WTC11 (cell line): ENCODE data around the gene NRG3. TPM values are rescaled to one million over a fixed set of nuclear protein-coding genes. Genes with fewer than 3 reads are reported as not detected.

Experiments
- ATAC-seq: fragments of 200-7000 bp; cut with Tn5 transposase; 2 replicates; pipeline ENCODE4 v1.10.0; 2021; ENCODE audit warnings: mild to moderate bottlenecking, moderate library complexity
- CTCF ChIA-PET: fragments of 300-600 bp; sonication (Branson Sonifier 250); formaldehyde crosslinking; loops from one replicate; lab custom pipeline; 2021; ENCODE audit warnings: antibody characterized with exemption; lab: Charles Lee
- POLR2A ChIA-PET: fragments of 350-600 bp; sonication (Branson Sonifier 250); formaldehyde crosslinking; loops from one replicate; lab custom pipeline; 2021; ENCODE audit warnings: antibody characterized with exemption; lab: Charles Lee
- DNase-seq: peaks from one replicate; pipeline ENCODE4 v3.0.0; 2021; ENCODE audit warnings: low spot score
- H3K27ac Mint-ChIP-seq: 2 replicates; pipeline ENCODE4 v1.8.0; 2021; ENCODE audit warnings: mixed read lengths
- H3K27me3 Mint-ChIP-seq: 2 replicates; pipeline ENCODE4 v1.8.0; 2021; ENCODE audit warnings: low read depth, mild to moderate bottlenecking, moderate library complexity, mixed read lengths
- H3K36me3 Mint-ChIP-seq: 2 replicates; pipeline ENCODE4 v1.8.0; 2021; ENCODE audit warnings: mixed read lengths
- H3K4me1 Mint-ChIP-seq: 2 replicates; pipeline ENCODE4 v1.8.0; 2022; ENCODE audit warnings: mixed read lengths
- H3K4me3 Mint-ChIP-seq: 2 replicates; pipeline ENCODE4 v1.8.0; 2021; ENCODE audit warnings: mild to moderate bottlenecking, moderate library complexity, mixed read lengths
- H3K9me3 Mint-ChIP-seq: 2 replicates; pipeline ENCODE4 v1.8.0; 2021; ENCODE audit warnings: mixed read lengths
- ERG ChIP-seq: fragments of 250-450 bp; sonication (Bioruptor Pico); IDR thresholded peaks from 2 replicates; pipeline ENCODE4 v1.8.0; 2021; ENCODE audit warnings: mild to moderate bottlenecking
- FOXK1 ChIP-seq: sonication (generic); formaldehyde crosslinking; IDR thresholded peaks from 2 replicates; pipeline ENCODE4 v1.8.0; 2022; ENCODE audit warnings: mild to moderate bottlenecking, moderate library complexity, missing genetic modification reagents
- GTF2I ChIP-seq: fragments of 250-450 bp; sonication (Bioruptor Pico); conservative IDR thresholded peaks from 2 replicates; pipeline ENCODE4 v1.4.0; 2021; ENCODE audit warnings: mild to moderate bottlenecking
- HMGXB4 ChIP-seq: sonication (generic); formaldehyde crosslinking; IDR thresholded peaks from 2 replicates; pipeline ENCODE4 v1.8.1; 2023; ENCODE audit warnings: mild to moderate bottlenecking, moderate library complexity, missing genetic modification reagents
- MXD4 ChIP-seq: fragments of 250-450 bp; sonication (Bioruptor Pico); IDR thresholded peaks from 2 replicates; pipeline ENCODE4 v1.8.0; 2021; ENCODE audit warnings: mild to moderate bottlenecking, moderate library complexity, borderline replicate concordance
- NFYB ChIP-seq: sonication (generic); formaldehyde crosslinking; conservative IDR thresholded peaks from 2 replicates; pipeline ENCODE4 v1.8.0; 2022; ENCODE audit warnings: low read depth, missing genetic modification reagents
- NR2C2 ChIP-seq: sonication (generic); formaldehyde crosslinking; IDR thresholded peaks from 2 replicates; pipeline ENCODE4 v1.8.0; 2022; ENCODE audit warnings: mild to moderate bottlenecking, missing genetic modification reagents
- RELA ChIP-seq: sonication (generic); formaldehyde crosslinking; IDR thresholded peaks from 2 replicates; pipeline ENCODE4 v1.8.1; 2022; ENCODE audit warnings: missing genetic modification reagents, mild to moderate bottlenecking, borderline replicate concordance
- SMAD3 ChIP-seq: sonication (generic); formaldehyde crosslinking; IDR thresholded peaks from 2 replicates; pipeline ENCODE4 v1.8.0; 2022; ENCODE audit warnings: missing genetic modification reagents, mild to moderate bottlenecking, borderline replicate concordance
- STAT6 ChIP-seq: sonication (generic); formaldehyde crosslinking; conservative IDR thresholded peaks from 2 replicates; pipeline ENCODE4 v1.8.1; 2023; ENCODE audit warnings: mild to moderate bottlenecking, low read depth, missing genetic modification reagents, moderate library complexity
- TCF7 ChIP-seq: sonication (generic); formaldehyde crosslinking; IDR thresholded peaks from 2 replicates; pipeline ENCODE4 v1.8.0; 2022; ENCODE audit warnings: mild to moderate bottlenecking, low read depth, missing genetic modification reagents, moderate library complexity
- TEAD4 ChIP-seq: sonication (generic); formaldehyde crosslinking; IDR thresholded peaks from 2 replicates; pipeline ENCODE4 v1.8.0; 2022; ENCODE audit warnings: mild to moderate bottlenecking, missing genetic modification reagents
- ZNF281 ChIP-seq: sonication (generic); formaldehyde crosslinking; IDR thresholded peaks from 2 replicates; pipeline ENCODE4 v1.8.0; 2023; ENCODE audit warnings: mild to moderate bottlenecking, missing genetic modification reagents
- ZNF317 ChIP-seq: sonication (generic); formaldehyde crosslinking; IDR thresholded peaks from 2 replicates; pipeline ENCODE4 v1.8.1; 2023; ENCODE audit warnings: low read depth, mild to moderate bottlenecking, moderate library complexity, missing genetic modification reagents, borderline replicate concordance
- ZNF671 ChIP-seq: fragments of 250-450 bp; sonication (Bioruptor Pico); IDR thresholded peaks from 2 replicates; pipeline ENCODE4 v1.8.0; 2021; ENCODE audit warnings: mild to moderate bottlenecking
- total RNA-seq: library from RNA; stranded (reverse); gene quantifications from 3 replicates; pipeline ENCODE4 v1.2.3, GENCODE V29; 2021
- TF ChIP-seq, protein P1 (sequence below): fragments of 250-450 bp; sonication (Bioruptor Pico); IDR thresholded peaks from 2 replicates; pipeline ENCODE4 v1.9.0; 2021; ENCODE audit warnings: mild to moderate bottlenecking
- TF ChIP-seq, protein P2 (sequence below): fragments of 250-450 bp; sonication (Bioruptor Pico); conservative IDR thresholded peaks from 2 replicates; pipeline ENCODE4 v1.9.0; 2021; ENCODE audit warnings: mild to moderate bottlenecking

The NRG3 gene
- total RNA-seq, 1 experiment from 2014 or later = 7.0 TPM

GRCh38 chr10:82961864-82962263 lies 1086.9 kb downstream of the NRG3 start (continued):
- TF ChIP-seq ZNF281 (CRISPR knock-in tag) (no peak), ZNF317 (CRISPR knock-in tag) (no peak), TCF7 (CRISPR knock-in tag) (no peak), MXD4 (CRISPR knock-in tag) (no peak), NR2C2 (CRISPR knock-in tag) (no peak)
- TF ChIP-seq, all 79 proteins: peak for 0

- no peak for DNase-seq
- peaks cover 59% of the 10 kb centered on the region for H3K4me1 Mint-ChIP-seq
- ChIA-PET CTCF (interaction anchor here (1.1 kb wide), 1 partner anchor 155 kb away, joined by 4 read pairs; no protein-coding TSS in a partner anchor), POLR2A (no interaction called here)
- no peaks in the 10 kb centered on the region for H3K27me3 Mint-ChIP-seq
- no peak overlapping the region for H3K27ac Mint-ChIP-seq
- TF ChIP-seq NFYB (no peak), ZNF671 (no peak), HMGXB4 (CRISPR knock-in tag) (no peak), STAT6 (CRISPR knock-in tag) (no peak), FOXK1 (CRISPR knock-in tag) (no peak), RELA (CRISPR knock-in tag) (no peak), SMAD3 (CRISPR knock-in tag) (no peak), ERG (CRISPR knock-in tag) (no peak), GTF2I (CRISPR knock-in tag) (no peak), TEAD4 (no peak)
- TF ChIP-seq, protein P1, sequence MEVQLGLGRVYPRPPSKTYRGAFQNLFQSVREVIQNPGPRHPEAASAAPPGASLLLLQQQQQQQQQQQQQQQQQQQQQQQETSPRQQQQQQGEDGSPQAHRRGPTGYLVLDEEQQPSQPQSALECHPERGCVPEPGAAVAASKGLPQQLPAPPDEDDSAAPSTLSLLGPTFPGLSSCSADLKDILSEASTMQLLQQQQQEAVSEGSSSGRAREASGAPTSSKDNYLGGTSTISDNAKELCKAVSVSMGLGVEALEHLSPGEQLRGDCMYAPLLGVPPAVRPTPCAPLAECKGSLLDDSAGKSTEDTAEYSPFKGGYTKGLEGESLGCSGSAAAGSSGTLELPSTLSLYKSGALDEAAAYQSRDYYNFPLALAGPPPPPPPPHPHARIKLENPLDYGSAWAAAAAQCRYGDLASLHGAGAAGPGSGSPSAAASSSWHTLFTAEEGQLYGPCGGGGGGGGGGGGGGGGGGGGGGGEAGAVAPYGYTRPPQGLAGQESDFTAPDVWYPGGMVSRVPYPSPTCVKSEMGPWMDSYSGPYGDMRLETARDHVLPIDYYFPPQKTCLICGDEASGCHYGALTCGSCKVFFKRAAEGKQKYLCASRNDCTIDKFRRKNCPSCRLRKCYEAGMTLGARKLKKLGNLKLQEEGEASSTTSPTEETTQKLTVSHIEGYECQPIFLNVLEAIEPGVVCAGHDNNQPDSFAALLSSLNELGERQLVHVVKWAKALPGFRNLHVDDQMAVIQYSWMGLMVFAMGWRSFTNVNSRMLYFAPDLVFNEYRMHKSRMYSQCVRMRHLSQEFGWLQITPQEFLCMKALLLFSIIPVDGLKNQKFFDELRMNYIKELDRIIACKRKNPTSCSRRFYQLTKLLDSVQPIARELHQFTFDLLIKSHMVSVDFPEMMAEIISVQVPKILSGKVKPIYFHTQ (CRISPR knock-in tag) = no peak
- TF ChIP-seq, protein P2, sequence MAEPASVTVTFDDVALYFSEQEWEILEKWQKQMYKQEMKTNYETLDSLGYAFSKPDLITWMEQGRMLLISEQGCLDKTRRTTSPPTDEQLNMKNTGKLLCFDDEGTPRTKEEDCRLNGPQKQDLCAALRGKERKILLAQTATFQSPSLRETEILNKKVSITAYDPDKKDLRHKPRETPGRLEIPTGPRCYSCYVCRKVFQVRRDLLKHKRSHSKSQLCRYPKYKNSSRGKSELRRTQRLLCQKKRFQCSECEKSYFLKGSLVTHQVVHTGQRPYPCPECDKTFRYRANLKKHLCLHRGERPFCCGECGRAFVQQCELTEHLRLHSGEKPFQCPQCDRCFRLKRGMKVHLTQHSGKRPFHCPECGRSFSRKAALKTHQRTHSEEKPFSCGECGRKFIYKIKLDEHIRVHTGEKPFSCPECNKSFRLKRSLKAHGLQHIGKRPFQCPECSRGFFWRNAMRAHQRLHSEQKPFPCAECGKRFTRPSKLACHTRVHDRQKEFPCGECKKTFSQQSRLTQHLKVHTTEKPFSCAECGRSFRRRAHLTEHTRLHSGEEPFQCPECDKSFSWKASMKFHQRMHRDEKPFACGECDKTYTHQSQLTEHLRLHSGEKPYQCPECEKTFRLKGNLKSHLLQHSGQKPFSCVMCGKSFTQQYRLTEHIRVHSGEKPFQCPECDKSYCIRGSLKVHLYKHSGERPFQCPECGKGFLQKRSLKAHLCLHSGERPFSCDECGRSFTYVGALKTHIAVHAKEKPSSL (CRISPR knock-in tag) = no peak
- no peak for ATAC-seq
- no peak overlapping the region for H3K4me3 Mint-ChIP-seq
- H3K9me3 Mint-ChIP-seq = no peaks in the 10 kb centered on the region
- H3K36me3 Mint-ChIP-seq = no peaks in the 10 kb centered on the region
Measured at GRCh38 chr10:82966130-82966529, 1091.1 kb downstream of the NRG3 start.
